GM10248 (cell line): ENCODE measurements around the gene SRC.
A peak's percentile ranks its signal among the peaks of the same experiment; 100 is the strongest.

ENCODE experiments used
- CTCF ChIA-PET: fragments of 300-600 bp; sonication (Branson Sonifier 250); formaldehyde crosslinking; extraction: SDS; loops from one replicate; lab custom pipeline; 2021; ENCODE audit warnings: antibody characterized with exemption; lab: Yijun Ruan, JAX
- POLR2A ChIA-PET: fragments of 350-650 bp; sonication (Branson Sonifier 250); formaldehyde crosslinking; extraction: SDS; loops from one replicate; lab custom pipeline; 2020; ENCODE audit warnings: antibody characterized with exemption; lab: Yijun Ruan, JAX
- DNase-seq: peaks from one replicate; pipeline ENCODE4 v3.0.0; 2012; ENCODE audit errors: extremely low spot score
- CTCF ChIP-seq: IDR thresholded peaks from 2 replicates; pipeline ENCODE4 v1.5.1; 2012; ENCODE audit warnings: mild to moderate bottlenecking, low read depth; ENCODE audit errors: extremely low read depth, missing control alignments, control extremely low read depth

SRC gene

GRCh38 chr20:37308086-37309050, 37.6 kb upstream of the SRC start:
- peak; percentile 82 for DNase-seq
- ChIA-PET CTCF (interaction anchor here (1.6 kb wide), 1 partner anchor 76 kb away, joined by 6 read pairs; no protein-coding TSS in a partner anchor), POLR2A (interaction anchor here (1.0 kb wide), 1 partner anchor 117 kb away, joined by 3 read pairs; no protein-coding TSS in a partner anchor)
- TF ChIP-seq CTCF: no peak

GRCh38 chr20:37309290-37309689, 36.6 kb upstream of the SRC start:
- no peak for DNase-seq
- no peak for TF ChIP-seq CTCF
- ChIA-PET CTCF (interaction anchor here (1.6 kb wide), 1 partner anchor 75 kb away, joined by 6 read pairs; no protein-coding TSS in a partner anchor), POLR2A (no interaction called here)

- ChIA-PET CTCF (interaction anchor here (0.8 to 1.2 kb wide), 2 partner anchors 35 to 75 kb away, joined by 3 read pairs; no protein-coding TSS in a partner anchor), POLR2A (no interaction called here)
- DNase-seq: no peak
- TF ChIP-seq CTCF: no peak
These were observed 35.9 kb upstream of the SRC start for GRCh38 chr20:37309936-37310590.

GRCh38 chr20:37310951-37311350, 35.0 kb upstream of the SRC start:
- POLR2A ChIA-PET: no interaction called here
- CTCF ChIA-PET: interaction anchor here (1.2 kb wide), 1 partner anchor 34 kb away, joined by 3 read pairs; no protein-coding TSS in a partner anchor
- DNase-seq: no peak

GRCh38 chr20:37311710-37312355, 34.1 kb upstream of the SRC start:
- ChIA-PET POLR2A (no interaction called here), CTCF (interaction anchor here (1.1 to 1.4 kb wide), 3 partner anchors 17 to 43 kb away, joined by 3 read pairs; no protein-coding TSS in a partner anchor)
- DNase-seq: no peak
- no peak for TF ChIP-seq CTCF

More at GRCh38 chr20:37310951-37311350, 35.0 kb upstream of the SRC start:
- TF ChIP-seq CTCF: no peak
